GM06990 (cell line): ENCODE data around the gene DNAJC17.

Experiments used
- DNase-seq: peaks from one replicate; pipeline ENCODE4 v3.0.0-alpha.2; 2011; ENCODE audit not compliant: insufficient read length; ENCODE audit errors: extremely low read depth
- H3K27me3 ChIP-seq: replicated peaks from 2 replicates; pipeline ENCODE4 v1.6.0; 2011; ENCODE audit warnings: low read length; ENCODE audit not compliant: control insufficient read depth, insufficient read depth
- H3K36me3 ChIP-seq: 2 replicates; pipeline ENCODE4 v1.5.1; 2011; ENCODE audit warnings: low read length; ENCODE audit not compliant: control insufficient read depth, insufficient read depth
- H3K4me3 ChIP-seq: replicated peaks from 2 replicates; pipeline ENCODE4 v1.5.1; 2011; ENCODE audit warnings: low read depth, mild to moderate bottlenecking, control low read depth, low read length
- CTCF ChIP-seq: IDR thresholded peaks from 2 replicates; pipeline ENCODE4 v1.5.1; 2011; ENCODE audit warnings: low read length, control low read depth, mild to moderate bottlenecking, inconsistent platforms; ENCODE audit not compliant: insufficient read depth, poor library complexity, severe bottlenecking

Gene DNAJC17

DNA sequence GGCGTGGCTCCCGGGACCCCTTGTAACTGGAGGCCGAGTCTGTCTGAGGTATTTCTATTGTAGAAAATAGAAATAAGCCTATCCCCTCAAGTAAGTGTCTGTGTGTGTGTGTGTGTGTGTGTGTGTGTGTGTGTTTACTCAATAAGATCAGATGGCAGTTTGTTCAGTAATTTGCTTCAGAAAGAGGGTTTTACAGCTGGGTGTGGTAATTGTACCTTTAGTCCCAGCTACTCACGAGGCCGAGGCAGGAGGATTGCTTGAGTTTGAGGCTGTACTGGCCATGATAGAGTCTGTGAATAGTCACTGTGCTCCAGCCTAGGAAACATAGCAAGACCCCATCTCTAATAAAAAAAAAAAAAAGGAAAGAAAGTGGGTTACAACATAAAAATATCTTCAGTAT is 45.3 kb upstream of the DNAJC17 start:
- no peak for TF ChIP-seq CTCF
- Histone ChIP-seq H3K4me3 (no peak overlapping the region), H3K36me3 (no peaks in the 10 kb centered on the region), H3K27me3 (no peaks in the 10 kb centered on the region)
- DNase-seq, result no peak

DNA sequence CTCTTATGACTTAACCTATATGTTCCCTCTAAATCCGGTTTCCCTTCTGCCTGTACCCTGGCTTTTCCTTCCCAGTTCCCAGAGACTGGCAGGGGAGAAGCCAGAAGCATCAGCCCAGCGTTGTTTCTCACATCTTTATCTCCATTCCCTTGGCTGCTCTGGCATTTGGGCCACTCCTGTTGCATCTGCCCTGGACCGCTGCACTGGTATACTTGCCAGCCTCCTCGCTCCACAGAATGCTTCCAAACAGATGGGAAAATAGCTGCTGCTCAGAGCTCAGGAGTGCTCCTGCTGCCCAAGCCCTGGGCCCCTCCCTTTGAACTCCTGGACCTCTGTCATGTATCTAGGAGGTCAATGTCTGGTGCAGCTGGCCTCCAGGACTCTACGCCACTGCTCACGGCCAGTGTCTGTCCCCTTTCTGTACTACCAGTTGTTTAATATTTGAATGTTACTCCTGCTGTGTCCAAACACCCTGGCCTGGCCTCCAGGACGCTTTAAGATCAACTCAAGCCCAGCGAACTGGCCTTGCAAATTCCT is 43.4 kb upstream of the DNAJC17 start:
- no peak for DNase-seq
- Histone ChIP-seq H3K4me3 (no peak overlapping the region), H3K36me3 (no peaks in the 10 kb centered on the region), H3K27me3 (no peaks in the 10 kb centered on the region)
- TF ChIP-seq CTCF, result no peak

DNA sequence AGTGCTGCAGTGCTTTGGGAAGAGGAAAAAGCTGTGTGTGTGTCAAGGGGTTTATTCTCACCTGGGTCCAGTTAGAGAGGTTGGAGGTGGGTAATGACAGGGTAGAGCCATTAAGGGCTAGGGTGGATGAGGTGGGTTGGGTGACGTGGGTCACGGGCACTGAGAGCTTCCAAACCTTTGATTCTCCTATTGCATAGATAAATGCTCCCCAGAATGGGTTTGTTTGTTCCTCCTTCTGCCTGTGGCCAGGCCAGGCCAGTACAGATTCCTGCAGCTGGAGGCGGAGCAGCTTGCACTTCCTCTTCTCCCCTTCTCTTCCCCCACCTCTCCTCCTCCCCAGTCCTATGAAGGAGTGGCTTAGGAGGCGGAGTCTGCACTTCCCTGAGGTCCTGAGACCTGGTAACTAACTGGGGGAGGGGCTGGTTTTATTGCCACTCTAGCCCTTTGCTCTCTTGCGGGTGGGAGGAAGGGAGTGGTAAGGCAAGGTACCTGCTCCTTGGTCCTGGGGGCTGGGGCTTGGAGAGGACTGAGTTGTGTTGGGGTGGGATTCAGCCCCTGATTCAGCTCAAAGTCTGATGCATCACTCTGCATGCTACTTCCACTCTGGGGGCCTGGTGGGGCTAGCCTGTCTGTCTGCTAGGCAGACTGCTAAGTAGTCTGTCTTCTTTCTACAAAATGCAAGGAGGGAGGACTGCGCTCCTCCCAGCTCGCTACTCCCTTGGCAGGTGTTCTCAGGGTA is 40.1 kb upstream of the DNAJC17 start:
- DNase-seq, result peak; percentile 32

GRCh38 chr15:40846841-40847222 is 39.6 kb upstream of the DNAJC17 start:
- H3K27me3 ChIP-seq, result no peaks in the 10 kb centered on the region; the same call in 1 of the 2 replicates
- H3K4me3 ChIP-seq, result no peak overlapping the region
- TF ChIP-seq CTCF, result no peak
- H3K36me3 ChIP-seq, result no peaks in the 10 kb centered on the region
- no peak for DNase-seq

More for the DNA sequence above, 40.1 kb upstream of the DNAJC17 start:
- Histone ChIP-seq H3K27me3 (no peaks in the 10 kb centered on the region; the same call in 1 of the 2 replicates), H3K4me3 (no peak overlapping the region), H3K36me3 (no peaks in the 10 kb centered on the region)
- TF ChIP-seq CTCF, result no peak

- no peaks in the 10 kb centered on the region; the same call in 1 of the 2 replicates for H3K27me3 ChIP-seq
- H3K36me3 ChIP-seq, result no peaks in the 10 kb centered on the region
- DNase-seq, result no peak
- TF ChIP-seq CTCF, result no peak
- H3K4me3 ChIP-seq, result no peak overlapping the region
Observed at GRCh38 chr15:40845511-40846284, 38.4 kb upstream of the DNAJC17 start.
